Fibroblast of gingiva (primary cell): ENCODE measurements around the gene PAGR1.

Experiments used
- DNase-seq: peaks from one replicate; pipeline ENCODE4 v3.0.0-alpha.2; 2011; ENCODE audit warnings: low read depth

The PAGR1 gene

DNA sequence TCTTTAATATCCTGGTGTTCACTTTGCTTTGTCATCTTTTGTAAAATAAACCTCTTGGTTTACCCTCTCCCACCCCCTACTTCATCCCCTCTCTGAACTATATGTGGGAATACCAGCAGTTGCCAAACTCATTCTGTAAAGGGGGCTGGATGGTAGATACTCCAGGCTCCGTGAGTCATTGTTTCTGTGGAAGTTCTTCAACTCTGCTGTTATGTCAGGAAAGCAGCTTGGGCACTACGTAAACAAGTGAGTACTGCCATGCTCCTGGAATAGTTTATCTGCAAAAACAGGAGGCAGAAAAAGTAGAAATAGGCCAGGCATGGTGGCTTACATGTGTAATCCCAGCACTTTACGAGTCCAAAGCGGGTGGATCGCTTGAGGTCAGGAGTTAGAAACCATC, 21.9 kb downstream of the PAGR1 start:
- no peak for DNase-seq

DNA sequence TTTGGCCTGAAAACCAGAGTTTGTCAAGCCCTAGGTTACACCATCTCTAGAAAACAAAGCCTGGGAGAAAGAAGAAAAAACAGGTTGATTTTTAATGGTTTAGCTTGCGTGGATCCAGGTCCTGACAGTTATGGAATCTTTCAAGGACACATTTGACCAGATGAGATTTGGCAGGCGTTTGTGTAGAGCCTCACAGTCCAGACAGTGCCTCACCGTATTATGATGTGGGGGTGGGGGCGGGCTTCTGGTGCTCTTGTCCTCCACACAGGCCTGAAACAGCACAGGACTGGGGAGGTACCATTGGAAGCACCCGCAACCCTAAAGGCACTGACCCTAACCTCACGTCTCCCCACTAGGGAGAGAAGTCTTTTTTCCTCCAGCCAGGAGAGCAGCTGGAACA, 23.9 kb downstream of the PAGR1 start:
- no peak for DNase-seq

DNA sequence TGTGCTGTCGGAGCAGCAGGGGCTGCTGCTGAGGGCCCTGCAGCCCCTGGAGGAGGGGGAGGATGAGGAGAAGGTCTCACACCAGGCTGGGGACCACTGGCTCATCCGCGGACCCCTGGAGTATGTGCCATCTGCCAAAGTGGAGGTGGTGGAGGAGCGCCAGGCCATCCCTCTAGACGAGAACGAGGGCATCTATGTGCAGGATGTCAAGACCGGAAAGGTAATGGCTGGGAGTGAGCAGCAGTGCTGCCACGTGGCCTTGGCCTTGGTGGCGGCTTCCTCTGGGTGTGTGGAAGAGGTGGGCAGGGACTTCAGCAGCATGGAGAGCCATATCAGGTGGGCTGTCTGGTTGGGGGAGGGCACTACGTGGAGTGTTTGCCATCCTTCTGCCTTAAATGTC, 24.3 kb downstream of the PAGR1 start:
- no peak for DNase-seq

DNA sequence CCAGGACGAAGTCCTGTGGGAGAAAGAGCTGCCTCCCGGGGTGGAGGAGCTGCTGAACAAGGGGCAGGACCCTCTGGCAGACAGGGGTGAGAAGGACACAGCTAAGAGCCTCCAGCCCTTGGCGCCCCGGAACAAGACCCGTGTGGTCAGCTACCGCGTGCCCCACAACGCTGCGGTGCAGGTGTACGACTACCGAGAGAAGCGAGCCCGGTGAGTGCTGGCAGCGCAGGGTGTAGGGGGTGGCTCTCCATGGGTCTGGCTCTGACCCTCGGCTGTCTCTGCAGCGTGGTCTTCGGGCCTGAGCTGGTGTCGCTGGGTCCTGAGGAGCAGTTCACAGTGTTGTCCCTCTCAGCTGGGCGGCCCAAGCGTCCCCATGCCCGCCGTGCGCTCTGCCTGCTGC, 25.7 kb downstream of the PAGR1 start:
- no peak for DNase-seq

DNA sequence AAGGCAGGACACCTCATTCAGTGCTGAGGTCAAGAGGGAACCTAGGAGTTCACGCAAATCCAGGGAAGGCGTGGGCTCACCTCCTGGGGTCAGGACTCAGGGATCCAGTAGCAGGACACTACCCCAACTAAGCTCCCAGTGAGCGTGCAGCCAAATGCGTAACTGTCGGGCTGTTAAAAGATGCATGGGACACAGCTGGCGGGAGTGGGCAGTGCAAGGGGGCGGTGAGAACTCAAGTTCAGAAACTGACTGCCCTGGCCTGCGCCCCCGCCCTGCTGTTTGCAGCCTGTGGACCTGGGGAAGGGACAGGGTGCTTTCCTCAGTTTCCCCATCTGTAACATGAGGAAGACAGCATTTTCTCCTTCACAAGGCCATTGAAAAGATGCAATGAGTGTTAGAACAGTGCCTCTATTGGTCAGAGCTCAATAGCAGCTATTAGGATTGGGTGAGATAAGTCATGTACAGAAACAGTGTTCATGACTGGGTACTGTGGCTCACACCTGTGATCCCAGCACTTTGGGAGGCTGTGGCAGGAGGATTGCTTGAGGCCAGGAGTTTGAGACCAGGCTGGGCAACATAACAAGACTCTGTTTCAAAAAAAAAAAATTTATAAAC, 26.9 kb downstream of the PAGR1 start:
- no peak for DNase-seq

DNA sequence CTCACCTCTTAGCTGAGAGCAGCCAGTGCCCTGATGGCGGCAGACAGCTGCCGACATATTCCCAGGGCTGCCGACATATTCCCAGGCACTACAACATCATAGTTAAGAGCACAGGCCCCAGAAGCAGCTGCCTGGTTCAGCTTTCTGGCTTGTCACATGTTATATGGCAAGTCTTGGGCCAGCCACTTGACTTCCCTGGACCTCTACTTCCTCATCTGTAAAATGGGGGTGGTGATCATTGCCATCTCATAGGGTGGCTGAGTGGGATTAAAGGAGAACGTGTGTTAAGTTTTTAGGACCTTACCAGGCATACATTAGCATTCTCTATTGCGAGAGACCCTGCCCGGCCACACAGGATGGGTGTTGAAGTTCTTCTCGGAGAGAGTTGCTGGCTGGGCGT, 28.0 kb downstream of the PAGR1 start:
- no peak for DNase-seq

DNA sequence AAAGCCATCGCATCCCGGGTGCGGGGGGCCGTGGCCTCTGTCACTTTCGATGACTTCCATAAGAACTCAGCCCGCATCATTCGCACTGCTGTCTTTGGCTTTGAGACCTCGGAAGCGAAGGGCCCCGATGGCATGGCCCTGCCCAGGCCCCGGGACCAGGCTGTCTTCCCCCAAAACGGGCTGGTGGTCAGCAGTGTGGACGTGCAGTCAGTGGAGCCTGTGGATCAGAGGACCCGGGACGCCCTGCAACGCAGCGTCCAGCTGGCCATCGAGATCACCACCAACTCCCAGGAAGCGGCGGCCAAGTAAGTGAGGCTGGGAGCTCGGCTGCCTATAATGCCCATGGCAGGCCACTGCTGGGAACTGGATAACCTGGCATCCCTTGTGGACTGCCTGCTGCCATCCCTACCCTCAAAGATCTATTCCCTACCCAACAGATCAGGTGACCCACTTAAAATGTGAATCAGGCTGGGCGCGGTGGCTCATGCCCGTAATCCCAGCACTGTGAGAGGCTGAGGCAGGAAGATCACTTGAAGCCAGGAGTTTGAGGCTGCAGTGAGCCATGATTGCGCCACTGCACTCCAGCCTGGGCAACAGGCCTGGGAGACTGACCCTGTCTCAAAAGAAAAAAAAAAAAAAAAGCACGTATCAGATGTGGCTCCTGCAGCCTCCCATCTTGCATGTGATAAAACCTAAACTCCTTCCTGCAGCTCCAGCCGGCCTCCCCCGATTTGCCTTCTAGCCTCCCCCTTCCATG, 28.8 kb downstream of the PAGR1 start:
- DNase-seq: peak; percentile 58

DNA sequence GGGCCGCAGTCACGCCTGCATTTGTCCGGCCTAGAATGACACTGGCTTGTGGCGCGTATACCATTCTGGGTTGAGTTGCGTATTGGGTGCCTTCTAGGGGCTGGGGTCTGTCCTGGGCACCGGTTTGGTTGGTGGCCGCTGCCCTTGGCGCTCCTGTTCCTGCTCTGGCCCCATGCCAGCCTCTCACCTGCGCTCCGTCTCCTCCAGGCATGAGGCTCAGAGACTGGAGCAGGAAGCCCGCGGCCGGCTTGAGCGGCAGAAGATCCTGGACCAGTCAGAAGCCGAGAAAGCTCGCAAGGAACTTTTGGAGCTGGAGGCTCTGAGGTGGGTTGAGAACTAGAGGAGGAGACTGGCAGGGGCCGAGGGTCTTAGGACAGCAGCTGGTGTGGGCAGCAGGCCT, 29.7 kb downstream of the PAGR1 start:
- no peak for DNase-seq

DNA sequence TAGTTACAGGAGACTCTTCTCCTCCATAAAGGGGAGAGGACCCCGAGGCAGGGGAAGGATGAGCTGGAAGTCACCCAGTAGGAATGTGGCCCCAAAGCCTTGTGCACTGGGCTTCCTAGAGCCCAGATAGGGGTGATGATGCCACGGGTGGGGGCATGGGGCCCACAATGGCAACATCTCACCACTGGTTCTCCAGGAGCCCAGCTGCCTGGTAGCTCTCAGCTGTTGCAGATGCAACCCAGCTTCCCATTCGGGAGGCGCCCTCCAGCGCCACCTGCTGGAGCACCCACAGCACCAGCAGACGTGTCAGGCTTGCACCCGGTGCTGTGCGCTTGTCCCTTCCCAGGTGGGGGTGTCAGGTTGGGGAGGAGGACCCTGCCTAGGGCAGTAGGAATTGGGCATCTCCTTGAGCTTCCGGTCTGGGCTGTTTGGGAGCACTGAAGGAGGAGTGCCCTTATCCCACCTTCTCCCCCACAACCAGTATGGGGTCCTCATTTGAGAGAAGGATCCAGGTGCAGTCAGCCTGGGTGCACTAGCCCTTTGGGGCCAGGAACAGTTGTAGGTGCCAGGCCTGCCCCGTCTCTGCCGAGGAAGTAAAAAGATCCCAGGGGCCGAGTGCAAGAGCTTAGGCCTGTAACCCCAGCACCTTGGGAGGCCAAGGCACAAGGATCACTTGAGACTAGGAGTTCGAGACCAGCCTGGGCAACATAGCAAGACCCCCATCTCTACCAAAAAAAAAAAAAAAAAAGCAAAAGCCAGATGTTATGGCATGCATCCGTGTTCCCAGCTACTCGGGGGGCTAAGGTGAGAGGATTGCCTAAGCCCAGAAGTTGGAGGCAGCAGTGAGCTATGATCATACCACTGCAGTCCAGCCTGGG, 32.7 kb downstream of the PAGR1 start:
- DNase-seq: peak; percentile 54

DNA sequence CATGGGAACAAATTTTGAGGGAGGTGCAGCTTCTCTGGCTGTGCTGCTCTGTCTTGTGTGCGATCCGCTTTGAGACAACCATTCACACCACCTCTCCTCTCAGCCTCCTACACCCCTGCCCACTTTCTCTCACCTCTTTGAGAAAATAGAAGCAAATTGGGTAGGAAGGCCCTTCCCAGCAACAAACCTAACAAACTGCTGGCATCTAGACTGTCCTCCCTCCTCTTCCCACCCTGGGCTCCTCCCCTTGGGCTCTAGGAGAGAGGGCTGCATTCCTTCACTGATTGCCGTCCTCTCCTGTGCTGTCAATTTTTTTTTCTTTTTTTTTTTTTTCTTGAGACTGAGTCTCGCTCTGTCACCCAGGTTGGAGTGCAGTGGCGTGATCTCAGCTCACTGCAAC, 33.6 kb downstream of the PAGR1 start:
- no peak for DNase-seq

DNA sequence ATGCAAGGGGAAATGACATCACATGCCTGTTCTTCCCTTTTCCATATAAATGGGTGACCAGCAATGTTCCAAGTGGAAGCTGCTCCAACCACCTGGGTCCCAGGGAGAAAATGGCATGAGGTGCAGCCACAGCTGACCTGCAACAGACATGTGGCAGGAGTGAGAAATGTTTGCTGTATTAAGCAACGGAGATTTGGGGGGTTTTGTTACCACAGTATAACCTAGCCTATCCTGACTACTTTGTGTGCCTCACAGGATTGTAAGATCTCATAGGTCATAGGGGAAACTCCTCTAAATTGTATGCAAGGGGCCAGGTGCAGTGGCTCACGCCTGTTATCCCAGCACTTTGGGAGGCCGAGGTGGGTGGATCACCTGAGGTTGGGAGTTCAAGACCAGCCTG, 35.0 kb downstream of the PAGR1 start:
- DNase-seq: no peak

DNA sequence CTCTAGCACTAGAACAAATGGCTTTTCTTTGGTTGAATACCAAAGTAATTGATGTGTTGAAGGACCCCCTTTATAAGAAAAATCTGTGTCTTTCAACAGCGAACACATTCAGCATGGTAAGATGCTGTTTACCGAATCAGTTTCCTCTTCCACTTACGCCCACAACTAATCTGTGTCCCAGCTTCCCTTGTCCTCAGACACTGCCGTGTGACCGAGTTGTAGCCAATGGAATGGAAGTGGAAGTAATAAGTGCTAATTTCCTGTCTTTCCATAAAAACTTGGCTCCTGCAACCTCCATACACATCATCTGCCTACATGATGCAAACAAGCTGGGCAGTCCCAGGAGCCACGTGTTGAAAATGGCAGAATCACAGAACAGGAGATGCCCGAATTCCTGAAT, 36.7 kb downstream of the PAGR1 start:
- DNase-seq: peak; percentile 82

DNA sequence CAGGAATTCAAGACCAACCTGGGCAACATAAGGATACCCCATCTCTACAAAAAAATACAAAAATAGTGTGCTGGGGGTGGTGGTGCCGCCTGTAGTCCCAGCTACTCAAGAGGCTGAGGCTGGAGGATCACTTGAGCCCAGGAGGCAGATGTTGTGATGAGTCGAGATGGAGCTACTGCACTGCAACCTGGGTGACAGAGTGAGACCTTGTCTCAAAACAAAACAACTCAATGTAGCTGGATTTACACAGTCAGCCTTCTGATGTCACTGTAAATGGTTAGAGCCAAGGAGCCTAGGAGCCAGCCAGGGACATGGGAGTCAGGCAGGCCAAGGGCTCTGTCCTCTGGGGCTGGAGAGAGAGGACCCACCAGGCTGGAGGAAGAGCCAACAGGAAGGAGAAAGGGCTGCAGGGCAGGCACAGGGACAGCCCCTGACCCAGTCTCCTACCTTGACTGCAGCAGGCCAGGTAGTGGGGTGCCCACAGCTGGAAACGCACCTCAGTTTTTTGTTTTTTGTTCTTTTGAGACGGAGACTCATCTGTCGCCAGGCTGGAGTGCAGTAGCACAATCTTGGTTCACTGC, 38.7 kb downstream of the PAGR1 start:
- DNase-seq: no peak

DNA sequence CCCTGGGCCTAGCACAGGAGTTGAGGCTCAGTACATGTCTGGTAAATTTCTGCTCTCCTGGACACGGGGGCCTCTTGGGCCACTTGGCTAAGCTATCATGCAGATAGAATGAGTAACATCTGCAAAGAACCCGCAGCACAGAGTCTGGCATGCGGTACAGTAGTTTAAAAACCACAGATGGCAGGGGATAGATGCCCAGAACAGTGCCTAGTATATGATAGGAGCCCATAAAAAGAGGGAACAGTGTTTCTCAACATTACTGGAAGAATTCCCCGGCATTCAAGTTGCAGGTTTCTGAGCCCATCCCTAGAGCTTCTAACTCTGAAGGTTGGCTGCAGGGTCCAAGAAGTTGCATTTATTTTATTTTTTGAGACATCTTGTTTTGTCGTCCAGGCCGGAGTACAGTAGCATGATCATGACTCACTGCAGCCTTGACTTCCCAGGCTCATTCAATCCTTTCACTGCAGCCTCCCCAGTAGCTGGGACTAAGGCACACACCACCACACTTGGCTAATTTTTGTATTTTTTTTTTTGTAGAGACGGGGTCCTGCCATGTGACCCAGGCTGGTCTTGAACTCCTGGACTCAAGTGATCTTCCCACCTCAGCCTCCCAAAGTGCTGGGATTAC, 41.3 kb downstream of the PAGR1 start:
- DNase-seq: peak; percentile 94

DNA sequence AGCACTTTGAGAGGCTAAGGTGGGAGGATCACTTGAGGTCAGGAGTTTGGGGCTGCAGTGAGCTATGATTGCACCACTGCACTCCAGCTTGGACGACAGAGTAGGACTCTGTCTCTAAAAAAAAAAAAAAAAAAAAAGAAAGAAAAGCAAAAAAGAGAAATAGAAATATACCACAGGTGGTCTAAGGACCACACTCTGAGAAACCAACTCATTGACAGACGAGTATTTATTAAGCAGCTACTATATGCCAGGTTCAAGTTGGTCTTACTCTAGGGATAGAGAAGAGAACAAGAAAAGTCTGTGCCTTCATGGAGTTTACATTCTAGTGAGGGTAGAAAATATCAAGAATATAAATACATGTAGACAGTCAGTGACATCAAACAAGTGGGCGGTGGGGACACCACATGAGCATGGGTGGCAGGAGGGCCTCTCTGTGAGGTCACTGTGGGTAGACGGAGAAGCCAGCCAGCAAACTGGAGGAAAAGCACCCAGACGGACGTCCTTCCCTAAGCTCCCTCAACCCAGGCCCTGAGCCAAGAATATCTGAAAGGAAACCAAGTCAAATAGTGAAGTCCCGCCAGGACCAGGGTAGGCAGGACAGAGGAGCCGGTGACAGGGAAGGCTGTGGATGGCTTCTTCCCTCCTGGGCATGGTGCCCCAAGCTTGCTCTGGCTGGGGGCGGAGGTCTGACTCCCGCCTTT, 42.3 kb downstream of the PAGR1 start:
- DNase-seq: no peak

DNA sequence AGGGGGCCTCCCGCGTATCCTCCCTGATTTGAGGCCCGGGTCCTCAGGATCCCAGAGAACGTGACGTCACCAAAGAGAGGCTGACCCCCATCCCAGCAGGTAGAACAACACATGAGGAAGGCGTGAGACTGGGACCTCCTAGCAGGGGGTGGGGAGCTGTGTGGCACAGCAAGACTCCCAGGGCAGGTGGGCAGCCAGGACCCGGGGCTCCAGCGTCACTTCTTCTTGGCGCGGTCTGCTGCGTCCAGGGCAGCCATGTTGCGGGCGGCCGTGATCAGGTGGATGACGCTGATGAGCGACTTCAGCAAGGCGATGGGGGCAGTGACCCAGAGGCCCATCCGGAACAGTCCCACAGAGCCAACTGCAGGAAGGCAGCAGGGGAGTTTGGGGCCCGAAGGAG, 43.0 kb downstream of the PAGR1 start:
- no peak for DNase-seq

DNA sequence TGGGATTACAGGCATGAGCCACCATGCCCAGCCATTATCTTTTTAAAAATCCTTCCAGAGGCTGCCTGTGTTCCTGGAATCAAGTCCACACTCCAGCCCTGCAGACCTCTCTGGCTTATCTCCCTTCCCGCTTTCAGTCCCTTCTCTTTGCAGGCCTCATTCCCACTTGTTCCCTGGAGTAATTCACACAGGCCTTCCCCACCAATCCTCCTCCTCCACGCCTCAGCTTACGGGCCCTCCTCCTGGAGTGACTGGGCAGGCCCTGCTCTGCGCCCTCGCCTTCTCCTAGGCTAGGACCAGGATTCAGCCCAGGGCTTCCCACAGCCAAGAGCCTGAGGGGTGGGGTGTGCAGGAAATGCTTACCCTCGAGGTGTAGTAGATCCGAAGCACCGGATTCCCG, 44.3 kb downstream of the PAGR1 start:
- DNase-seq: no peak

DNA sequence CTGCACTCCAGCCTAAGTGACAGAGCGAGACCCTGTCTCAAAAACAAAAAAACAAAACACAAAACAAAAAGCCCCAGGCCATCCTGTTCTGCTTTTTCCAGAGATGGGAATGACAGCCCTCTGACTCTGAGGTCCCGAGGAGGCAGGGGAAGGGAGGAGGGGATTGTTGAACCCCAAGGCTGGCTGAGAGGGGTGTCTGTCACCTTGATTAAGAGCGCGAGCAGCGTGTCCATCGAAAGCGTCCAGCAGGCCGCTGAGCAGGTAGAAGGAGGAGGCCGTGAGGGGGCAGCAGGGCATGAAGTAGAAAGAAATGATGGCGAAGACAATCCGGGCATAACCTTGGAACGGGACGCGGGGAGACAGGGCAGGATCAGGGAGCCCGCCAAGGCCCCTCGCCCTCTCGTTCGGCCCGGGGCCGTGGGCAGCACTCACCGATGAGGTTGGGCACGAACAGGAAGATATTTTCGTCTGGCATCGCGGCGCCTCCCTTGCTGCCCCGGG, 46.5 kb downstream of the PAGR1 start:
- no peak for DNase-seq

DNA sequence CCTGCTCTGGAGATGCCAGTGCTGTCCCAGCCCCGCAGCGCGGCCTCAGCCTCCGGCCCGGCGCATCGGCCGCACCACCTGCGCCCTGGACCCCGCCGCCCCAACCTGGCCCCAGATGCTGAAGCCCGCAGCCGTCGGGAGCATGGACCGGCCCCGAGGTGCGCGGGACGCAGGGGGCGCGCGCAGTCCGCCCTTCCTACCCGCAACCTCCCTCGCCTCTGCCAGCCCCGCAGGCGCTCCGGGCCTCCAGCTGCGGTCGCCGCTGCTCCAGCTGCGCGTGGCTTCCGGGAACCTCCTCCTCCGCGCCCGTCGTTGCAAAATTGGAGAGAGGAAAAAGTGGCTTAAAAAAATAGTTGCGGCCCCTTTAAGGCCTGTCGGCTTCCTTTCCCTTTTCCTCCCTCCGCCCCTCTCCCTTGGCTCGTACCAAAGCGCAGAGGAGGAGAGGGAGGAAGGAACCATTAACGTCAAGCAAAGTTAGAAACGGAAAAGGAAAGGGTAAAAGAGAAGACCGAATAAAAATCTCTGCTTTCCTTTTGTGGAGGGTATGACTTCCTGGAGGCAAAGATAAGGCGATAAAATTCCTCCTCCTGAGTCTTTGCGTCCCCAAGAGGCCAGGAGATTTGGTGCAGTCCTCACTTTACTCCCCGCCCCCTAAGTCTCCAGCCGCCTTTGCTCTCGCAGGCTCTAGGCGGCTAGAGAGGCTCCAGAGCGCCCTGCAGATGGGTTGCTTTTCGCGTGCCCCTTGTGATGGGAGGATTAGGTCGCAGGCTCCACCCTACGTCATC, 47.1 kb downstream of the PAGR1 start, which contains the start of gene CDIPT:
CDIPT (minus strand) TSS at position 343 of the 785 bp plus-strand sequence. CDS start 369 bp downstream, outside the sequence.
- DNase-seq: peak; percentile 97

DNA sequence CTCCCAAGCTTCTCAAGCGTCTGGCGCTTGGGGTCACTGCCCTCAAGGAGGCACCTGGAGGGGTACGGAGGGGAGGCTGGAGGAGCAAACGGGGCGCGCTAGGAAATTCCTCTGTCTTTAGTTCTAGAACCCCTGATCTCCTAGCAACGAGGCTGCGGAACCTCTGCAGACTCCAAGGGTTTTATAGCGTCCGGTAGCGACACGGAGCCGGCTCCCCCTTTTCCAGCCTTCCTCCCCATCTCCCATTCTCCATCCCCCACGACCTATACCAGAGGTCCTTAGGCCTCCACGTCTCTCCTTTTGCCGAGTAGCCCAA, 47.7 kb downstream of the PAGR1 start:
- no peak for DNase-seq

DNA sequence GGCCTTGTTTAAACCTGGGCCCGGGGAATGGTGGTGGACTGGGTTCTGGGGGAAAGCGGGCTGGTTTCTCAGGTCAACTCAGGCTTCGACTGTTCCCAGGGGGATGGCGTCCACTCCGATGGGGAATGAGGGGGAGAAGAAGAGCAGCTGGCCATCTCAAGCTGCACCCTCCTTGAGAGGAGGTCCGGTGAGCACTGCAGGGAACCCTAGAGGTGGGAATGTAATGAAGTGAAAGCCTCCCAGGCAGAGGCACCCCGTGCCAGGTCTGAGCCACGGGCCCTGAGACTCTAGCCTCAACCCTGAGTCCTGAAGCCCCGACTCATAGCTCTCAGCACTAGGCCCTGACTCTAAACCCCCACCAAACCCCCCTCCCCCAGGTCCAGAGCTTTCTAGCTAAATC, 48.3 kb downstream of the PAGR1 start:
- DNase-seq: no peak
